CMK (cell line): ENCODE measurements around the gene BRSK1.
"Not testable (repeated sequence)": the region's sequence is repeated elsewhere in the genome, so short reads cannot be mapped to it uniquely, and the experiment has no call there.

Experiments
- DNase-seq: peaks from one replicate; pipeline ENCODE4 v3.0.0-alpha.2; 2010; ENCODE audit warnings: low read depth

BRSK1 gene

GRCh38 chr19:55304279-55304978 lies 20.6 kb downstream of the BRSK1 start:
- no peak for DNase-seq

- no peak for DNase-seq
These were observed 21.2 kb downstream of the BRSK1 start for GRCh38 chr19:55304980-55305379.

GRCh38 chr19:55305491-55305890 lies 21.7 kb downstream of the BRSK1 start:
- no peak for DNase-seq

GRCh38 chr19:55305983-55306562 lies 22.3 kb downstream of the BRSK1 start:
- DNase-seq = no peak

GRCh38 chr19:55306712-55307111 lies 22.9 kb downstream of the BRSK1 start:
- DNase-seq = no peak

- no peak for DNase-seq
These were observed 24.5 kb downstream of the BRSK1 start for GRCh38 chr19:55308281-55308680.

- no peak for DNase-seq
These were observed 25.7 kb downstream of the BRSK1 start for GRCh38 chr19:55309448-55309847.

GRCh38 chr19:55310498-55310897 lies 26.7 kb downstream of the BRSK1 start:
- no peak for DNase-seq

- no peak for DNase-seq
These were observed 27.6 kb downstream of the BRSK1 start for GRCh38 chr19:55311397-55311796.

- no peak for DNase-seq
These were observed 28.0 kb downstream of the BRSK1 start for GRCh38 chr19:55311797-55312196.

- DNase-seq = no peak
These were observed 29.1 kb downstream of the BRSK1 start for GRCh38 chr19:55312621-55313512.

- DNase-seq = no peak
These were observed 30.6 kb downstream of the BRSK1 start for GRCh38 chr19:55314396-55314795.

- no peak for DNase-seq
These were observed 32.2 kb downstream of the BRSK1 start for GRCh38 chr19:55315956-55316525.

- DNase-seq = no peak
These were observed 32.8 kb downstream of the BRSK1 start for GRCh38 chr19:55316646-55317045.

GRCh38 chr19:55319785-55320184 lies 36.0 kb downstream of the BRSK1 start:
- no peak for DNase-seq

- no peak for DNase-seq
These were observed 37.1 kb downstream of the BRSK1 start for GRCh38 chr19:55320844-55321419.

GRCh38 chr19:55321466-55322137 lies 37.8 kb downstream of the BRSK1 start:
- DNase-seq = no peak

GRCh38 chr19:55322204-55322885 lies 38.5 kb downstream of the BRSK1 start:
- DNase-seq = no peak

GRCh38 chr19:55324662-55325061 lies 40.9 kb downstream of the BRSK1 start:
- DNase-seq = no peak

GRCh38 chr19:55325172-55325571 lies 41.4 kb downstream of the BRSK1 start, which contains the start of gene TMEM150B:
TSS of gene TMEM150B (minus strand) at chr19:55325341. CDS start at chr19:55321036, 4,305 bp downstream.
- DNase-seq = no peak

- DNase-seq = not testable (repeated sequence)
These were observed 45.0 kb downstream of the BRSK1 start for GRCh38 chr19:55328774-55329318.
